ENCODE results near the gene SRP54. TPM values are rescaled to one million over a fixed set of nuclear protein-coding genes. Genes with fewer than 3 reads are reported as not detected.

Gene SRP54
- total and polyA plus RNA-seq, 2 of the 13 experiments (the other 11 are each of a cell fraction or from before 2014, with no cell fraction given), result 42.2 to 207 TPM

GRCh38 chr14:35046048-35046750, 63.4 kb downstream of the SRP54 start, which contains the start of gene FAM177A1 (continued):
- TF ChIP-seq ETV5 (CRISPR knock-in tag; IDR thresholded peaks at IDR 0.05; ENCODE audit: borderline replicate concordance), result peak; percentile 89
- peak; percentile 32; the same call in 1 of the 2 replicates for TF ChIP-seq NCOA5 (CRISPR knock-in tag; IDR thresholded peaks at IDR 0.05)
- peak; percentile 96 for TF ChIP-seq ZFY (CRISPR knock-in tag; IDR thresholded peaks at IDR 0.05)
- TF ChIP-seq XRCC5 (optimal IDR thresholded peaks at IDR 0.05; ENCODE audit: low read length), result peak; percentile 85
- no peak for TF ChIP-seq PCBP2 (optimal IDR thresholded peaks at IDR 0.05; ENCODE audit: low read depth, low read length, poor library complexity, severe bottlenecking)
- TF ChIP-seq ZFP36L2 (CRISPR knock-in tag; IDR thresholded peaks at IDR 0.05), result peak; percentile 13; the same call in 1 of the 2 replicates
- TF ChIP-seq SMAD3 (CRISPR knock-in tag; IDR thresholded peaks at IDR 0.05), result peak; percentile 67
- peak; percentile 63; the same call in 1 of the 2 replicates for TF ChIP-seq TFAP4 (IDR thresholded peaks at IDR 0.05; ENCODE audit: borderline replicate concordance, low read depth)
- peak; percentile 23; the same call in 1 of the 2 replicates for TF ChIP-seq HNF1A (IDR thresholded peaks at IDR 0.05; ENCODE audit: low read depth)
- TF ChIP-seq HNF1A (CRISPR knock-in tag; IDR thresholded peaks at IDR 0.05; ENCODE audit: borderline replicate concordance), result peak; percentile 79
- peak; percentile 69; the same call in 1 of the 2 replicates for TF ChIP-seq TOE1 (CRISPR knock-in tag; IDR thresholded peaks at IDR 0.05)
- no peak for TF ChIP-seq TCF7 (IDR thresholded peaks at IDR 0.05; ENCODE audit: low read depth)
- peak; percentile 84 for TF ChIP-seq ARNTL (CRISPR knock-in tag; IDR thresholded peaks at IDR 0.05)
- TF ChIP-seq ZNF142 (CRISPR knock-in tag; IDR thresholded peaks at IDR 0.05), result peak; percentile 90
- TF ChIP-seq ZNF550 (CRISPR knock-in tag; IDR thresholded peaks at IDR 0.05; ENCODE audit: borderline replicate concordance), result no peak
- TF ChIP-seq E2F5 (CRISPR knock-in tag; conservative IDR thresholded peaks at IDR 0.05), result peak; percentile 72; the same call in 1 of the 2 replicates
- TF ChIP-seq ZFP36 (IDR thresholded peaks at IDR 0.05; ENCODE audit: borderline replicate concordance, low read depth, low read length, partially characterized antibody), result no peak
- no peak for TF ChIP-seq CHD4 (IDR thresholded peaks at IDR 0.05; ENCODE audit: borderline replicate concordance, low read length)
